Common myeloid progenitor, CD34-positive (primary cell): ENCODE measurements around the gene LDB2.

Source experiments
- CTCF ChIA-PET: fragments of 350-600 bp; sonication (Branson Sonifier 250); formaldehyde crosslinking; loops from one replicate; lab custom pipeline; 2021; ENCODE audit warnings: antibody characterized with exemption; lab: Charles Lee
- POLR2A ChIA-PET: fragments of 350-600 bp; sonication (Branson Sonifier 250); formaldehyde crosslinking; loops from one replicate; lab custom pipeline; 2021; ENCODE audit warnings: antibody characterized with exemption; lab: Charles Lee
- DNase-seq, 3 donors: peaks; one replicate each; pipeline versions ENCODE4 v3.0.0 to v3.0.0-alpha.2; 2013
- H3K27ac ChIP-seq, 2 experiments: 1 replicate in 1 of 2; 2 replicates in 1 of 2; pipeline ENCODE4 v1.7.0; 2013; ENCODE audit warnings: inconsistent platforms in 2 of 2, low read length in 2 of 2, mild to moderate bottlenecking in 2 of 2, low read depth in 1 of 2, moderate library complexity in 1 of 2; ENCODE audit not compliant: severe bottlenecking in 2 of 2, insufficient read depth in 1 of 2, poor library complexity in 1 of 2
- H3K27me3 ChIP-seq, 5 experiments: replicated peaks in 2 of 5; 1 replicate in 3 of 5; 2 replicates in 2 of 5; pipeline versions ENCODE4 v1.6.1 to v1.7.0; 2013; ENCODE audit warnings: low read length in 4 of 5, mild to moderate bottlenecking in 2 of 5, moderate library complexity in 2 of 5, inconsistent platforms in 1 of 5; ENCODE audit not compliant: insufficient read depth in 5 of 5, control insufficient read depth in 4 of 5
- H3K36me3 ChIP-seq, 4 experiments: 1 replicate in 2 of 4; 2 replicates in 2 of 4; pipeline versions ENCODE4 v1.6.1 to v1.7.0; 2013; ENCODE audit warnings: low read length in 3 of 4, control low read depth in 1 of 4, mild to moderate bottlenecking in 1 of 4; ENCODE audit not compliant: control insufficient read depth in 4 of 4, insufficient read depth in 4 of 4
- H3K4me1 ChIP-seq, 4 experiments: 1 replicate in 3 of 4; 2 replicates in 1 of 4; pipeline versions ENCODE4 v1.6.1 to v1.7.1; 2013; ENCODE audit warnings: low read length in 3 of 4, mild to moderate bottlenecking in 3 of 4, control low read depth in 1 of 4, inconsistent platforms in 1 of 4, moderate library complexity in 1 of 4; ENCODE audit not compliant: control insufficient read depth in 4 of 4, insufficient read depth in 4 of 4; ENCODE audit errors: control extremely low read depth in 1 of 4
- H3K4me3 ChIP-seq, 7 experiments: 1 replicate in 4 of 7; 2 replicates in 3 of 7; pipeline versions ENCODE4 v1.5.1 to v1.7.0; 2013; ENCODE audit warnings: mild to moderate bottlenecking in 7 of 7, low read length in 6 of 7, moderate library complexity in 6 of 7, inconsistent platforms in 2 of 7, low read depth in 2 of 7, control low read depth in 1 of 7; ENCODE audit not compliant: insufficient read depth in 4 of 7, control insufficient read depth in 1 of 7; ENCODE audit errors: extremely low read depth in 1 of 7
- H3K9me3 ChIP-seq, 5 experiments: 1 replicate in 4 of 5; 2 replicates in 1 of 5; pipeline versions ENCODE4 v1.6.1 to v1.7.1; 2013; ENCODE audit warnings: low read length in 4 of 5, mild to moderate bottlenecking in 2 of 5, inconsistent platforms in 1 of 5, low read depth in 1 of 5, moderate library complexity in 1 of 5; ENCODE audit not compliant: control insufficient read depth in 4 of 5, insufficient read depth in 2 of 5; ENCODE audit errors: control extremely low read depth in 1 of 5
- WGBS: methylation state at CpG from one replicate; pipeline ENCODE4 v1.1.5; 2013; ENCODE audit not compliant: insufficient coverage; 5-methylcytosine and 5-hydroxymethylcytosine counted together

LDB2 gene

DNA sequence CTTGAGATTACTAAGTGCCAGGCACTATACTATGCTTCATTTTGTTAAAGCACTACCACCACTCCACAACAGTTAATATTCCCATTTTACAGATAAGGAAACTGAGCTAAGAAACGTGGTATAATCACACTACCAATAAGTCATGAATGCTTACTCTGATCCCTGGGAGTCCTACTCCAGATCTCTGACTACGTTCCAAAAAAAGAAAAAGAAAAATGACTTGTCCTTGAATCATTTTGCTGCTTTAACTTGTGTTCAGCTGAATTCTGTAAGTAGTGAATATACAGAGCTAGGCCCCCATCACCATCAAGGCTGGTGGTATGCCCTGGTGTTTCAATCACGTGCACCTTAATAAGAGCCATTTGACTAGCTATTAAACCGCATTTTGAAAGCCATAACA lies 39.4 kb downstream of the LDB2 start:
- Histone ChIP-seq H3K36me3 (no peaks in the 10 kb centered on the region), H3K4me3 (no peak overlapping the region), H3K27me3 (peaks cover 0 to 3% (median 0%) of the 10 kb centered on the region in 5 experiments), H3K27ac (no peak overlapping the region), H3K9me3 (no peaks in the 10 kb centered on the region), H3K4me1 (no peaks in the 10 kb centered on the region)
- WGBS: 94% methylated on average over 3 of the region's 4 CpGs
- no peak for DNase-seq
- POLR2A ChIA-PET: no interaction called here
- CTCF ChIA-PET: no interaction called here

DNA sequence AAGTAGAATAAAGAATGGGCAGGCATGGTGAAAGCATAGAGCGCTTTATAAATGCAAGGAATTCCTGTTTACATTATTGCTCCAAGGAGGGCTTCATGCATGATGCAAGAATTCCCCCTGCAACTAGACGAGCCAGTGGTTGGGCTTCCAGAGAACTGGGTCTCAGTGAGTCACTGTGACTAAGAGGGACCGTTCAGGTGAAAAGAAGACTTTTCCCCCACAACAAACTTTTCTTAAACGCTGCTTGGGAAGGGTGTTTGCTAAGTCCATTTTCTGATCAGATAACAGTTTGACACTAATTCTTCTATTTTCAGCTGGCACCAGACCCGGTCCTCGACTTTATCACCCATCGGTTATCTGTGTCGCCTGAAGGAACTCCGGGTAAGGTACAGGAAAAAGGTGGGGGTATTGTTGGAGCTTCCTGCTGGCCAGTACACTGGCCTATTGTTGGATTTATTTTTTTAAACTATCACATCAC lies 40.1 kb downstream of the LDB2 start:
- Histone ChIP-seq H3K27ac (no peak overlapping the region), H3K4me1 (no peaks in the 10 kb centered on the region), H3K27me3 (peaks cover 0 to 4% (median 0%) of the 10 kb centered on the region in 5 experiments), H3K9me3 (no peaks in the 10 kb centered on the region), H3K4me3 (no peak overlapping the region), H3K36me3 (no peaks in the 10 kb centered on the region)
- no peak for DNase-seq
- 69% methylated on average over 5 of the region's 9 CpGs for WGBS
- POLR2A ChIA-PET: no interaction called here
- CTCF ChIA-PET: no interaction called here

DNA sequence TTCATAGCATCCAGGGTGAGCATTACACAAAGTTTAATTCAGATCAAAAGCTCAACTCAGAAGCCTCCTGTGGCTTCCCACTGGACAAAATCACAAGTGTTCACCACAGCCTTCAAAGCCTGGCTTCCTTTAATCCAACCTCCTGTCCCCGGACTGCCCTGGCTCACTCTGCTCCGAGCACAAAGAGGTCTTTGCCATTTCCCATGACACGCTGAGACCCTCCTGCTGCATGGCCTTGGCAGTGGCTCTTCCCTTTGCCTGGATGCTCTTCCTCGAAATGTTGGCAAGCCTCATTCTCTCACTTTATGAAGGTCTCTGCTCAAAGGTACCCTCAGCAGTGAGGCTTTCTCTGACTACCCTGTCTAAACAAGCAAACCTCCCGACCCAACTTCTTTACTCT lies 41.0 kb downstream of the LDB2 start:
- Histone ChIP-seq H3K36me3 (no peaks in the 10 kb centered on the region), H3K27me3 (peaks cover 0 to 5% (median 0%) of the 10 kb centered on the region in 5 experiments), H3K9me3 (no peaks in the 10 kb centered on the region), H3K27ac (no peak overlapping the region), H3K4me3 (no peak overlapping the region), H3K4me1 (no peaks in the 10 kb centered on the region)
- CTCF ChIA-PET: no interaction called here
- 85% methylated on average over 5 of the region's 5 CpGs for WGBS
- POLR2A ChIA-PET: no interaction called here
- no peak for DNase-seq

DNA sequence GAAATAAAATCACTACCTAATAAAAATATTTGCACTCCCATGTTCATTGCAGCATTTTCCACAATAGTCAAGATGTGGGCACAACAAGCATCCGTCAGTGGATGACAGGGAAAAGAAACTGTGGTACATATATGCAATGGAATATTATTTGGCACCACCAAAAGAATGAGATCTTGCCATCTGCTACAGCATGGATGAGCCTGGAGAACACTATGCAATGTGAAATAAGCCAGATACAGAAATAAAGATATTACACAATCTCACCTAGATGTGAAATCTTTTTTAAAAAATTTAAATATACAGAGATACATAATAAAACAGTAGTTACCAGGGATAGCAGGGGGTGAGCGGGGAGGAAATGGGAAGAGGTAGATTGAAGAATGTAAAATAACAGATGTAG lies 44.8 kb downstream of the LDB2 start:
- Histone ChIP-seq H3K27me3 (peaks cover 0 to 5% (median 0%) of the 10 kb centered on the region in 5 experiments), H3K4me1 (no peaks in the 10 kb centered on the region), H3K36me3 (no peaks in the 10 kb centered on the region), H3K4me3 (no peak overlapping the region), H3K27ac (no peak overlapping the region), H3K9me3 (no peaks in the 10 kb centered on the region)
- POLR2A ChIA-PET: no interaction called here
- CTCF ChIA-PET: no interaction called here
- no peak for DNase-seq
- no CpG with 5 or more reads among the region's 2 CpGs for WGBS

DNA sequence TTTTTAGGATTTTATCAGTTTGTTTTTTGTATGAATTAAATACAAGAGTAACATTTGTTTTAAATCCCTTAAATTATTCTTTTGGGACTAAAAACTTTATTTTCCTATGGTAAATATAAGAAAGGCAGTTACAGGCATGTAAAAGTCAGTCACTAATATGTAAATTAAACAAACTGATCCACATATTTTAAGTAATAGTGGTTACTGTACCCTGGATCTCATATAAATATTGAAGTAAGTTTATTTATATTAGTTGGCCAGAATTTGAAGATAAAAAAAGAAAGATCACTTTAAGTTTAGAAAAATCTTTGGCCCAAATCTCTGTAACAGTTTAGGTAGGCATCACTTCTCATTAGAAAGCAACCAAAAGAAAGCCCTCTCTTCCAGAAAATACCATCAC lies 45.8 kb downstream of the LDB2 start:
- ChIA-PET POLR2A (no interaction called here), CTCF (no interaction called here)
- H3K9me3 ChIP-seq: no peaks in the 10 kb centered on the region
- H3K36me3 ChIP-seq: no peaks in the 10 kb centered on the region
- H3K27me3 ChIP-seq: peaks cover 0 to 5% (median 0%) of the 10 kb centered on the region in 5 experiments
- H3K4me1 ChIP-seq: no peaks in the 10 kb centered on the region
- DNase-seq: no peak
- no peak overlapping the region for H3K4me3 ChIP-seq
- no peak overlapping the region for H3K27ac ChIP-seq

DNA sequence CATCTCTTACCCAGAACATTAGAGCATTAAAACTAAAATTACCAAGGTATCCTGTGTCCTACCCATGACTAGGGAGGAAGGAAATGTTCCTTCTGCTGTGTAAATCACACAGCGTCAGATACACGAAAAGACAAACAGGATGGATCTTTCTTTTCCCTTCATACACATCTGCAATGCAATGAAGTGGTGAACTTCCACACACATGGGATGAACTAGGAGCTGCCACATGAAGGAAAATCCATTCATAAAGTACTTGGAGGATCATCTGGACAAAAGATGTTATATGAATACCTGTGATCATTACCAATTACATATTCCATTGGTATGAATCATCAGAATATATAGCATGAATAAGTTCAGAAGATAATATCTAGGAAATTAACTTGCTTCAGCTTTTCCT lies 46.2 kb downstream of the LDB2 start:
- Histone ChIP-seq H3K9me3 (no peaks in the 10 kb centered on the region), H3K4me1 (no peaks in the 10 kb centered on the region), H3K27me3 (peaks cover 0 to 5% (median 0%) of the 10 kb centered on the region in 5 experiments), H3K36me3 (no peaks in the 10 kb centered on the region), H3K4me3 (no peak overlapping the region), H3K27ac (no peak overlapping the region)
- ChIA-PET POLR2A (no interaction called here), CTCF (no interaction called here)
- DNase-seq: no peak
- no CpG with 5 or more reads among the region's 2 CpGs for WGBS

DNA sequence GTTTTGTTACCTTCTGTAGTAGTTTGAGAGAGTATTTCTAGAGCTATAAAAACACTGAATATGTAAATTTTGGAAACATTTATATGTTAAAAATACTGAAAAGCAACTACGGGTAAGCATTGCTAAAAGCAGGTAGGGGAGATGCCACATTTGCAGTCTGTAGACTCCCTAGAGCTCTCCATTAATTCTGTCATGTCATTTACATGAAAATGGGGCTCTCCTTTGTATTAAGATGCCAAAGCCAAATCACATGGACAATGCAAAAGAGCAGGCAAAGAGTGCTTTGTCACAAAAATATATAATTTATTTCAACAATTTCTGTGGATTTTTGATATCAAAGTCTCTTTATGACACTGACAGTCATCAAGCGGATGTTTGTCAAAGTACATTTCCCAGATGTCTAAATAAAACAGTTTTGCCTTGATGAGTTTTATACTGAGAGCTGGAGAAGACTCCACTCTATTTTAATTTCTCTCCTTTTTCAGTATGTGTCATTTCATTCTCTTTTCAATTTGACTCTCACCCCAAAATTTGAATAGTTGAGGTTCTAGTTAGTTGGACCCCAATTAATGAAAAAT lies 51.8 kb downstream of the LDB2 start:
- Histone ChIP-seq H3K4me3 (no peak overlapping the region), H3K4me1 (no peaks in the 10 kb centered on the region), H3K27me3 (no peaks in the 10 kb centered on the region), H3K9me3 (no peaks in the 10 kb centered on the region), H3K27ac (no peak overlapping the region), H3K36me3 (no peaks in the 10 kb centered on the region)
- POLR2A ChIA-PET: no interaction called here
- WGBS: no CpG with 5 or more reads among the region's 2 CpGs
- CTCF ChIA-PET: no interaction called here
- no peak for DNase-seq
